H1 (cell line): Measurements from ENCODE around the gene MAP3K6. TPM values are rescaled to one million over a fixed set of nuclear protein-coding genes. Genes with fewer than 3 reads are reported as not detected.

Experiments
- ASH2L ChIP-seq: fragments of 200-600, 300-600 bp; sonication (generic); IDR thresholded peaks from one replicate; pipeline ENCODE4 v1.7.1; 2017; ENCODE audit warnings: low read length
- ATF2 ChIP-seq: IDR thresholded peaks from 2 replicates; pipeline ENCODE4 v1.6.1; 2012; ENCODE audit warnings: low read length, inconsistent platforms
- CHD1 ChIP-seq: IDR thresholded peaks from 2 replicates; pipeline ENCODE4 v1.6.1; 2012; ENCODE audit warnings: low read depth, low read length, improper control_type of control experiment
- CHD2 ChIP-seq: IDR thresholded peaks from 2 replicates; pipeline ENCODE4 v1.6.1; 2012; ENCODE audit warnings: low read length, improper control_type of control experiment
- CTBP2 ChIP-seq: IDR thresholded peaks from 2 replicates; pipeline ENCODE4 v1.7.0; 2011; ENCODE audit warnings: borderline replicate concordance, mild to moderate bottlenecking, moderate library complexity, mixed read lengths, low read length; ENCODE audit not compliant: insufficient read depth, insufficient read length
- EGR1 ChIP-seq: IDR thresholded peaks from 2 replicates; pipeline ENCODE4 v1.6.1; 2011; ENCODE audit warnings: low read depth, low read length, borderline replicate concordance
- EP300 ChIP-seq, 2 experiments: IDR thresholded peaks; 1 replicate in 1 of 2; 2 replicates in 1 of 2; pipeline ENCODE4 v1.6.1; 2011 to 2012; ENCODE audit warnings: low read depth in 2 of 2, low read length in 2 of 2, mild to moderate bottlenecking in 2 of 2, borderline replicate concordance in 1 of 2, inconsistent platforms in 1 of 2, moderate library complexity in 1 of 2
- EZH2 ChIP-seq: fragments of 200-600 bp; sonication (generic); IDR thresholded peaks from 2 replicates; pipeline ENCODE4 v1.7.1; 2012; ENCODE audit warnings: low read depth, mild to moderate bottlenecking, moderate library complexity, low read length, inconsistent platforms; ENCODE audit not compliant: severe bottlenecking
- FOSL1 ChIP-seq: IDR thresholded peaks from 2 replicates; pipeline ENCODE4 v1.6.1; 2011; ENCODE audit warnings: mild to moderate bottlenecking, low read depth, low read length, moderate library complexity; ENCODE audit not compliant: insufficient read depth
- GTF2F1 ChIP-seq: IDR thresholded peaks from 2 replicates; pipeline ENCODE4 v1.6.1; 2012; ENCODE audit warnings: low read depth, low read length, improper control_type of control experiment, borderline replicate concordance
- HDAC2 ChIP-seq, 2 experiments: fragments of 300-600 bp in 1 of 2; sonication (generic) in 1 of 2; IDR thresholded peaks; 2 replicates each; pipeline ENCODE4 v1.6.1; 2011 to 2012; ENCODE audit warnings: low read depth in 2 of 2, low read length in 2 of 2, mild to moderate bottlenecking in 2 of 2, moderate library complexity in 2 of 2, borderline replicate concordance in 1 of 2, inconsistent platforms in 1 of 2
- JUND ChIP-seq: IDR thresholded peaks from 2 replicates; pipeline ENCODE4 v1.6.1; 2011; ENCODE audit warnings: mild to moderate bottlenecking, improper control_type of control experiment, low read length
- KDM5A ChIP-seq: fragments of 200-600 bp; IDR thresholded peaks from 2 replicates; pipeline ENCODE4 v1.7.1; 2012; ENCODE audit warnings: mild to moderate bottlenecking, low read length, inconsistent platforms, mixed read lengths
- MAFK ChIP-seq: IDR thresholded peaks from 2 replicates; pipeline ENCODE4 v1.6.1; 2012; ENCODE audit warnings: low read depth, mild to moderate bottlenecking, improper control_type of control experiment, low read length
- POU5F1 ChIP-seq: IDR thresholded peaks from 2 replicates; pipeline ENCODE4 v1.6.1; 2011; ENCODE audit warnings: low read depth, mild to moderate bottlenecking, low read length, moderate library complexity
- RAD21 ChIP-seq, 2 experiments: IDR thresholded peaks in 1 of 2; conservative IDR thresholded peaks in 1 of 2; 2 replicates each; pipeline ENCODE4 v1.6.1; 2011; ENCODE audit warnings: low read depth in 2 of 2, low read length in 2 of 2, improper control_type of control experiment in 1 of 2, inconsistent platforms in 1 of 2, mild to moderate bottlenecking in 1 of 2, moderate library complexity in 1 of 2
- RXRA ChIP-seq: IDR thresholded peaks from 2 replicates; pipeline ENCODE4 v1.6.1; 2011; ENCODE audit warnings: low read depth, mild to moderate bottlenecking, low read length, moderate library complexity; ENCODE audit not compliant: insufficient read depth
- SAP30 ChIP-seq: fragments of 300-600 bp; sonication (generic); IDR thresholded peaks from 2 replicates; pipeline ENCODE4 v1.7.1; 2012; ENCODE audit warnings: low read length, moderate library complexity, mild to moderate bottlenecking, inconsistent platforms; ENCODE audit not compliant: insufficient read depth, insufficient replicate concordance
- TEAD4 ChIP-seq: IDR thresholded peaks from 2 replicates; pipeline ENCODE4 v1.6.1; 2012; ENCODE audit warnings: low read depth, low read length, inconsistent platforms, mixed read lengths
- YY1 ChIP-seq: IDR thresholded peaks from 2 replicates; pipeline ENCODE4 v1.6.1; 2011; ENCODE audit warnings: low read depth, mild to moderate bottlenecking, low read length
- polyA plus RNA-seq, 7 experiments: library from polyadenylated mRNA; depleted of rRNA in 3 of 7; stranded (reverse) in 5 of 7; unstranded in 2 of 7; fragments of >200 nt in 5 of 7; fragments of 200-250 nt in 2 of 7; gene quantifications; 1 replicate in 5 of 7; 2 replicates in 1 of 7; 4 replicates in 1 of 7; pipeline versions ENCODE4 v1.2.1 to v1.2.3, GENCODE V29; 2011 to 2013; ENCODE audit warnings: missing spikeins in 2 of 7, mixed read lengths in 2 of 7
- total RNA-seq: library from RNA; stranded (reverse); fragmentation: NEBNext Ultra II Directional; extraction: Animal tissue kit (Norgen Biotek cat#: 25700); gene quantifications from 2 replicates; pipeline ENCODE4 v1.2.1, GENCODE V29; 2021
- TF ChIP-seq, protein P1 (sequence below): IDR thresholded peaks from 2 replicates; pipeline ENCODE4 v1.6.1; 2011; ENCODE audit warnings: low read depth, mild to moderate bottlenecking, low read length; ENCODE audit not compliant: insufficient read depth
- TF ChIP-seq, protein P2 (sequence below): IDR thresholded peaks from 2 replicates; pipeline ENCODE4 v1.6.1; 2012; ENCODE audit warnings: inconsistent platforms

Gene MAP3K6
- total and polyA plus RNA-seq, 2 of the 8 experiments (the other 6 are each of a cell fraction or from before 2014, with no cell fraction given), result 7.4 to 7.6 TPM

DNA sequence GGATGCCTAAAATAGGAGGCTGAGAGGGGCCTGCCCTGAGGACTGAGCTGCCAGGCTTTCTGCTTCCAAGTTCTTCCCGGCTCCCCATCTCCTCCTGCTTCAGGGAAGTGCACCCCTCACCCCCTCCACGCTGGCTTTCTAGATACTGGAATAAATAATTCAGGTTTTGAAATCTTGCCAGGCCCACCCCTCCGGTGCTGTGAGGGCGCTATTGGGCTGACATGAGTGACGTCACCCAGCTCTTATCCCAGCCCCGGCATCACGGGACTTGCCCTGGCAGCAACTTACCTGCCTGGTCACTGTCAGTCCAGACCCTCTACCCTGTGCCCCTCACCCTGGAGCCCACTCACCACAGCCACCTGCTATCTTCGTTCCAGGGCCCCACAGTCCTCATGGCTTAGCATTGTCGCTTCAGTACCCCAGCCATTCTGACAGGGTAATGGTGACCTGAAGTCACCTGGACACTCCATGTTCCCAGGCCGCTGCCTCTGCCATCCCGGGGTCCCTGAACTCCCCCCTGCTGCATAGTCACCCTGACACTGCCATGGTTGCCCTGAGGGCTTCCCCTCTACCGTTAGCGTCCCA lies 24.8 kb upstream of the MAP3K6 start (continued):
- TF ChIP-seq CTBP2 (no peak), YY1 (no peak), KDM5A (no peak), SAP30 (peak; percentile 95), JUND (peak; percentile 89), EGR1 (no peak), ATF2 (peak; percentile 82), TEAD4 (no peak), FOSL1 (no peak), GTF2F1 (no peak), CHD1 (no peak), EP300 (IDR thresholded peaks at IDR 0.05; ENCODE audit: borderline replicate concordance in 1 of 2, low read depth in 2 of 2, low read length in 2 of 2) (no peak), RXRA (no peak), EZH2 (no peak), RAD21 (IDR thresholded peaks at IDR 0.05 in 1 of 2, conservative IDR thresholded peaks at IDR 0.05 in 1 of 2; ENCODE audit: low read depth in 2 of 2, low read length in 2 of 2) (no peak), POU5F1 (no peak), MAFK (no peak), ASH2L (no peak), HDAC2 (IDR thresholded peaks at IDR 0.05; ENCODE audit: borderline replicate concordance in 1 of 2, low read depth in 2 of 2, low read length in 2 of 2) (no peak), CHD2 (no peak)
- TF ChIP-seq, protein P1, sequence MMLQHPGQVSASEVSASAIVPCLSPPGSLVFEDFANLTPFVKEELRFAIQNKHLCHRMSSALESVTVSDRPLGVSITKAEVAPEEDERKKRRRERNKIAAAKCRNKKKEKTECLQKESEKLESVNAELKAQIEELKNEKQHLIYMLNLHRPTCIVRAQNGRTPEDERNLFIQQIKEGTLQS, result no peak
- TF ChIP-seq, protein P2, sequence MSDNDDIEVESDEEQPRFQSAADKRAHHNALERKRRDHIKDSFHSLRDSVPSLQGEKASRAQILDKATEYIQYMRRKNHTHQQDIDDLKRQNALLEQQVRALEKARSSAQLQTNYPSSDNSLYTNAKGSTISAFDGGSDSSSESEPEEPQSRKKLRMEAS, result peak; percentile 10; the same call in 1 of the 2 replicates
